Ovary (tissue), 3 donors: ENCODE data around the gene TNS1.

ENCODE experiments used
- EP300 ChIP-seq: sonication (generic); formaldehyde crosslinking; IDR thresholded peaks from one replicate; pipeline ENCODE4 v1.6.1; 2017; ENCODE audit warnings: antibody characterized with exemption
- POLR2A ChIP-seq: fragments of 450-650 bp; IDR thresholded peaks from one replicate; pipeline ENCODE4 v1.6.1; 2017; ENCODE audit warnings: antibody characterized with exemption, mild to moderate bottlenecking, moderate library complexity
- TF ChIP-seq, protein P1 (sequence below), 3 donors: fragments of 450-650 bp in 2 of 3; fragments of 200-600 bp in 1 of 3; IDR thresholded peaks; one replicate each; pipeline versions ENCODE4 v1.5.1 to v1.8.0; 2016 to 2022; ENCODE audit warnings: antibody characterized with exemption in 3 of 3, mild to moderate bottlenecking in 1 of 3
- donor health status: DM: no; HTN: no; CAD: no.

DNA sequence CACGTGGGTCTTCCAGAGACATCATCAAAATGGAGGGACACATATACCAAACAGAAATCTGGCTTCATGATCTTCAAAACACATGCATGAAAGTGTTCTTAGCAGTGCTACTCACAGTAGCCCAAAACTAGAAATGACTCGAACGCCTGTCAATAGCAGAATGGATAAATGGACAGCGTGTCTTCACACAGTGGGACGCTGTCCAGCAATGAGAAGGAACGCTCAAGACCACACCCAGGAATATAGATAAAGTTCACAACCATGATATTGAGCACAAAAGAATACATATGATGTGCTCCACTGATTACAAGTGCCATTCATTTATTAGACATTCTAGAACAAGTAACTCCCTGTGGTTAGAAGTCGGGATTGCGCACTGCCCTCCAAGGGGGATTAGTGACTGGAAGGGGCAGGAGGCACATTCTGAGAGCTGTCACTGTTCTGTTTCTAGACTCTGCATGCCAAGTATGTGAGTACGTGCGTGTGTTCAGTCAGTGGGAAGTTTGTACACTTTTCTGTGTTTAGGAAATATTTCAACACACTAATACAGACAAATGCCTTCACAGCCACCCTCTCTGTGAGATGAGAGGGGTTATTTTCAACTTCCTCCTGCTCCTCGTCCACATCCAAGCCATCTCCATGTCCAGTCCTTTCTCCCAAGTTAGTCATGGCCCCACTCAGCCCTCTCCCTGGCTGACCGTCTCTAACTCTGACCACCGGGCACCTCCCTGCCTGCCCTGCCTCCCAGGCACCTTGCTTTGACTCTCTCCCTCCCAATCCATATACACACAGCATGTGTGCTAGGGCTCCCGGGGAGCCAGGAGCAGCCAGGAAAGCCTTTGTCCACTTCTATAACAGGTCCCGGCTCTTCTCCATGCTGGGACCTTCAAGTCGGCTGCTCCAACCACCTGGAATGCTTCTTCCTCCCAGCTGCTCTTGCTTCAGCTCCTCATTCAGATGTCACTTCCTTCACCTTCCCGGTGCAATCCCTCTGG, 26.9 kb upstream of the TNS1 start:
- TF ChIP-seq, protein P1, sequence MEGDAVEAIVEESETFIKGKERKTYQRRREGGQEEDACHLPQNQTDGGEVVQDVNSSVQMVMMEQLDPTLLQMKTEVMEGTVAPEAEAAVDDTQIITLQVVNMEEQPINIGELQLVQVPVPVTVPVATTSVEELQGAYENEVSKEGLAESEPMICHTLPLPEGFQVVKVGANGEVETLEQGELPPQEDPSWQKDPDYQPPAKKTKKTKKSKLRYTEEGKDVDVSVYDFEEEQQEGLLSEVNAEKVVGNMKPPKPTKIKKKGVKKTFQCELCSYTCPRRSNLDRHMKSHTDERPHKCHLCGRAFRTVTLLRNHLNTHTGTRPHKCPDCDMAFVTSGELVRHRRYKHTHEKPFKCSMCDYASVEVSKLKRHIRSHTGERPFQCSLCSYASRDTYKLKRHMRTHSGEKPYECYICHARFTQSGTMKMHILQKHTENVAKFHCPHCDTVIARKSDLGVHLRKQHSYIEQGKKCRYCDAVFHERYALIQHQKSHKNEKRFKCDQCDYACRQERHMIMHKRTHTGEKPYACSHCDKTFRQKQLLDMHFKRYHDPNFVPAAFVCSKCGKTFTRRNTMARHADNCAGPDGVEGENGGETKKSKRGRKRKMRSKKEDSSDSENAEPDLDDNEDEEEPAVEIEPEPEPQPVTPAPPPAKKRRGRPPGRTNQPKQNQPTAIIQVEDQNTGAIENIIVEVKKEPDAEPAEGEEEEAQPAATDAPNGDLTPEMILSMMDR (IDR thresholded peaks at IDR 0.05), result no peak
- TF ChIP-seq POLR2A (no peak), EP300 (no peak)
